ENCODE measurements around the gene CNOT1.
A peak's percentile ranks its signal among the peaks of the same experiment; 100 is the strongest.
"Not testable (repeated sequence)": the region's sequence is repeated elsewhere in the genome, so short reads cannot be mapped to it uniquely, and the experiment has no call there.

Gene CNOT1

DNA sequence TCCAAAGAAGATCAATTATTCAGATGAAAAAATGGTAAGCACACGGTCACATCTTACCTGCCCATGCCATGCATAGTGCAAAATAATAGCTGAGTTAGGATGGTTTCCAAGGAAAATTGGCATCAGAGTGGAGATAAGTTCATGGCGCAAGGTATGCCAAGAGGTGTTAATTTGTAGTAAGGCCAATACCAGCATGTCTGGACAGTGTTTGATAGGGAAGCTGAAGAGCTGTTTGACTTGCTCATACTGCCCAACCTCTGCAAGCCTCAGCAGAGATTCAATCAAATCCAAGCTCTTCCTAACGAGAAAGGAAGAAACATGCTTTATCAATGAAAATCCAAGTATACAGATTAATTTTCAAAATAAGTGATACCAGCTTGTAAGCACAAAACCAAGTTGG, 51.0 kb downstream of the CNOT1 start (continued):
- TF ChIP-seq, protein P1, sequence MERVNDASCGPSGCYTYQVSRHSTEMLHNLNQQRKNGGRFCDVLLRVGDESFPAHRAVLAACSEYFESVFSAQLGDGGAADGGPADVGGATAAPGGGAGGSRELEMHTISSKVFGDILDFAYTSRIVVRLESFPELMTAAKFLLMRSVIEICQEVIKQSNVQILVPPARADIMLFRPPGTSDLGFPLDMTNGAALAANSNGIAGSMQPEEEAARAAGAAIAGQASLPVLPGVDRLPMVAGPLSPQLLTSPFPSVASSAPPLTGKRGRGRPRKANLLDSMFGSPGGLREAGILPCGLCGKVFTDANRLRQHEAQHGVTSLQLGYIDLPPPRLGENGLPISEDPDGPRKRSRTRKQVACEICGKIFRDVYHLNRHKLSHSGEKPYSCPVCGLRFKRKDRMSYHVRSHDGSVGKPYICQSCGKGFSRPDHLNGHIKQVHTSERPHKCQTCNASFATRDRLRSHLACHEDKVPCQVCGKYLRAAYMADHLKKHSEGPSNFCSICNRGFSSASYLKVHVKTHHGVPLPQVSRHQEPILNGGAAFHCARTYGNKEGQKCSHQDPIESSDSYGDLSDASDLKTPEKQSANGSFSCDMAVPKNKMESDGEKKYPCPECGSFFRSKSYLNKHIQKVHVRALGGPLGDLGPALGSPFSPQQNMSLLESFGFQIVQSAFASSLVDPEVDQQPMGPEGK (CRISPR knock-in tag; IDR thresholded peaks at IDR 0.05; ENCODE audit: borderline replicate concordance): no peak
- TF ChIP-seq ISL1 (CRISPR knock-in tag; IDR thresholded peaks at IDR 0.05) (no peak), CSDC2 (CRISPR knock-in tag; IDR thresholded peaks at IDR 0.05) (no peak), SNAI2 (CRISPR knock-in tag; IDR thresholded peaks at IDR 0.05) (no peak), RARB (CRISPR knock-in tag; IDR thresholded peaks at IDR 0.05) (no peak)
- TF ChIP-seq, protein P2, sequence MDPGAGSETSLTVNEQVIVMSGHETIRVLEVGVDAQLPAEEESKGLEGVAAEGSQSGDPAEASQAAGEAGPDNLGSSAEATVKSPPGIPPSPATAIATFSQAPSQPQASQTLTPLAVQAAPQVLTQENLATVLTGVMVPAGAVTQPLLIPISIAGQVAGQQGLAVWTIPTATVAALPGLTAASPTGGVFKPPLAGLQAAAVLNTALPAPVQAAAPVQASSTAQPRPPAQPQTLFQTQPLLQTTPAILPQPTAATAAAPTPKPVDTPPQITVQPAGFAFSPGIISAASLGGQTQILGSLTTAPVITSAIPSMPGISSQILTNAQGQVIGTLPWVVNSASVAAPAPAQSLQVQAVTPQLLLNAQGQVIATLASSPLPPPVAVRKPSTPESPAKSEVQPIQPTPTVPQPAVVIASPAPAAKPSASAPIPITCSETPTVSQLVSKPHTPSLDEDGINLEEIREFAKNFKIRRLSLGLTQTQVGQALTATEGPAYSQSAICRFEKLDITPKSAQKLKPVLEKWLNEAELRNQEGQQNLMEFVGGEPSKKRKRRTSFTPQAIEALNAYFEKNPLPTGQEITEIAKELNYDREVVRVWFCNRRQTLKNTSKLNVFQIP (CRISPR knock-in tag; IDR thresholded peaks at IDR 0.05; ENCODE audit: borderline replicate concordance, low read depth): no peak

DNA sequence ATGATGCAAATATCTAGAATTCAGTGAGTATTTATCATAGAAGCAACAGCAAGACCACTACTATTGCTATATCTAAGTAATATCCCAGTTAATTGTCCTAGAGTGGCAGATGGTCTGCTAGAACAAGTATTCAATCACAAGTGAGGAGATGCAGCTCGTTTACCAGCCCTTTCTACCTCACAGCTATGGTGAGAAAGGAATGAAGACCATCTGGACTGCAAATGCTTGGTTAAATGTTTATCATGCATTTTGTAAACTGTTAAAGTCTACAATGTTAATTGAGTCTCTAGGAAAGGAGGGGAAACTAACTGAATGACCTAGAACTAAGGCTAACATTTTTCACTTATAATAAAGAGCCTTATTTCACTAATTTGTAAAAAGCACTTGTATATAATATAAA, 52.5 kb downstream of the CNOT1 start:
- TF ChIP-seq ZC3H10 (CRISPR knock-in tag; IDR thresholded peaks at IDR 0.05) (no peak), RARB (CRISPR knock-in tag; IDR thresholded peaks at IDR 0.05) (no peak), ZNF565 (CRISPR knock-in tag; conservative IDR thresholded peaks at IDR 0.05; ENCODE audit: low read depth) (no peak), TCF4 (CRISPR knock-in tag; IDR thresholded peaks at IDR 0.05; ENCODE audit: borderline replicate concordance) (no peak), ZFP30 (CRISPR knock-in tag; IDR thresholded peaks at IDR 0.05) (no peak), GLIS3 (CRISPR knock-in tag; IDR thresholded peaks at IDR 0.05) (no peak), CSDC2 (CRISPR knock-in tag; IDR thresholded peaks at IDR 0.05) (no peak), ZNF8 (CRISPR knock-in tag; IDR thresholded peaks at IDR 0.05) (no peak), BACH2 (CRISPR knock-in tag; IDR thresholded peaks at IDR 0.05; ENCODE audit: borderline replicate concordance) (no peak), ESRRG (CRISPR knock-in tag; IDR thresholded peaks at IDR 0.05) (no peak), TOX (CRISPR knock-in tag; IDR thresholded peaks at IDR 0.05; ENCODE audit: borderline replicate concordance) (no peak), ZNF70 (CRISPR knock-in tag; IDR thresholded peaks at IDR 0.05) (no peak), ZFP3 (CRISPR knock-in tag; IDR thresholded peaks at IDR 0.05) (no peak)
- TF ChIP-seq, protein P3, sequence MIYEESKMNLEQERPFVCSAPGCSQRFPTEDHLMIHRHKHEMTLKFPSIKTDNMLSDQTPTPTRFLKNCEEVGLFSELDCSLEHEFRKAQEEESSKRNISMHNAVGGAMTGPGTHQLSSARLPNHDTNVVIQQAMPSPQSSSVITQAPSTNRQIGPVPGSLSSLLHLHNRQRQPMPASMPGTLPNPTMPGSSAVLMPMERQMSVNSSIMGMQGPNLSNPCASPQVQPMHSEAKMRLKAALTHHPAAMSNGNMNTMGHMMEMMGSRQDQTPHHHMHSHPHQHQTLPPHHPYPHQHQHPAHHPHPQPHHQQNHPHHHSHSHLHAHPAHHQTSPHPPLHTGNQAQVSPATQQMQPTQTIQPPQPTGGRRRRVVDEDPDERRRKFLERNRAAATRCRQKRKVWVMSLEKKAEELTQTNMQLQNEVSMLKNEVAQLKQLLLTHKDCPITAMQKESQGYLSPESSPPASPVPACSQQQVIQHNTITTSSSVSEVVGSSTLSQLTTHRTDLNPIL (CRISPR knock-in tag; IDR thresholded peaks at IDR 0.05; ENCODE audit: low read depth): no peak
- TF ChIP-seq, protein P4, sequence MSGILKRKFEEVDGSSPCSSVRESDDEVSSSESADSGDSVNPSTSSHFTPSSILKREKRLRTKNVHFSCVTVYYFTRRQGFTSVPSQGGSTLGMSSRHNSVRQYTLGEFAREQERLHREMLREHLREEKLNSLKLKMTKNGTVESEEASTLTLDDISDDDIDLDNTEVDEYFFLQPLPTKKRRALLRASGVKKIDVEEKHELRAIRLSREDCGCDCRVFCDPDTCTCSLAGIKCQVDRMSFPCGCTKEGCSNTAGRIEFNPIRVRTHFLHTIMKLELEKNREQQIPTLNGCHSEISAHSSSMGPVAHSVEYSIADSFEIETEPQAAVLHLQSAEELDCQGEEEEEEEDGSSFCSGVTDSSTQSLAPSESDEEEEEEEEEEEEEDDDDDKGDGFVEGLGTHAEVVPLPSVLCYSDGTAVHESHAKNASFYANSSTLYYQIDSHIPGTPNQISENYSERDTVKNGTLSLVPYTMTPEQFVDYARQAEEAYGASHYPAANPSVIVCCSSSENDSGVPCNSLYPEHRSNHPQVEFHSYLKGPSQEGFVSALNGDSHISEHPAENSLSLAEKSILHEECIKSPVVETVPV (CRISPR knock-in tag; IDR thresholded peaks at IDR 0.05): no peak
- TF ChIP-seq, protein P1 (CRISPR knock-in tag; IDR thresholded peaks at IDR 0.05; ENCODE audit: borderline replicate concordance): no peak
- ATAC-seq: no peak

DNA sequence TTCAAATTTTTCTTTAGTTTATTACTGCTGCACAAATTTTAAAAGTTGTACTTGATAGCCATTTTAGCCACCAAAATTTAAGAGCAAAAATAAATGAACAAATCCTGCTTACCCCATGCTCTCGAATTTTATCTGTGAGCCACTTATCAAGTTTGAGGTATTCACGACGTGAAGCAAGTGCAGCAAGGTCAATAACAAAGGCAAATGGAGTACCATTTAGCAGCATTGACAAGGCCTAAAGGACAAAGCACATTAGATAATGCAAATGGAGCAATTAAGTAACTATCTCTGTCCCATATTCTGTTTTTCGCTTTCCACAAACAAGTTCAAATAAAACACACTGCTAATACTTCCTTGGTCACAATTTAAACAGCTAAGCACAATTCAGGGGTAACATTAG, 54.7 kb downstream of the CNOT1 start:
- ATAC-seq: no peak
- TF ChIP-seq ZFP30 (CRISPR knock-in tag; IDR thresholded peaks at IDR 0.05): no peak

DNA sequence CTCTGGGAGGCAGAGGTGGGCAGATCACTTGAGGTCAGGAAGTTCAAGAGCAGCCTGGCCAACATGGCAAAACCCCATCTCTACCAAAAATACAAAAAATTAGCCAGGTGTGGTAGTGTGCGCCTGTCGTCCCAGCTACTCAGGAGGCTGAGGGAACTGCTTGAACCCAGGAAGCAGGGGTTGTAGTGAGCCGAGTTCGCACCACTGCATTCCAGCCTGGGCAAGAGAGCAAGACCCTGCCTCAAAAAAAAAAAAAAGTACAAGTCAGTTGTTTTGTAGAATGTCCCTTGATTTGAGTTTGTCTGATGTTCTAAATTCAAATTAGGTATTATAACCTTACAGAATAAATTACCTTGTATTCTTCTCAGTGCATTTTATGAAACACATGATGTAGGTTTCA, 63.9 kb downstream of the CNOT1 start:
- not testable (repeated sequence) for ATAC-seq

DNA sequence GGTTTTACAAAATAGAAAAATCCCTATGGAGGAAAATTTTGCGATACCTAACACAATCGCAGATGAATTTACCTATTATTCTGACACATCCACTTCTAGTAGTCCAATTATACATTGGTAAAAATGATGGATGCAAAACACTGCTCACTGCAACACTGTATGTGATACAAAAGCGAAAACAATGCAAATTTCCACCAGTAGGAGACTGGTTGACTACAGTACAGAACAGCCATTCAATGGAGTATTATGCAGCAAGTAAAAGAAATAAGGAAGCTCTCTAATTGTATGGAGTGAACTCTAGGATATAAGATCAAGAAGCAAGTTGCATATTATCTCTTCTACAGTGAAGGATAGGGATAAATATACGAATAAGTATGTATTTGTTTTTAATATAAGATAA, 65.9 kb downstream of the CNOT1 start:
- TF ChIP-seq ZFP30 (CRISPR knock-in tag; IDR thresholded peaks at IDR 0.05) (0 out of 2 replicates have a peak, but pooled peaks have one; percentile 6), ESRRG (CRISPR knock-in tag; IDR thresholded peaks at IDR 0.05) (no peak), CSDC2 (CRISPR knock-in tag; IDR thresholded peaks at IDR 0.05) (no peak), RARB (CRISPR knock-in tag; IDR thresholded peaks at IDR 0.05) (no peak)
- TF ChIP-seq, protein P1 (CRISPR knock-in tag; IDR thresholded peaks at IDR 0.05; ENCODE audit: borderline replicate concordance): no peak

More for the DNA sequence above, 65.9 kb downstream of the CNOT1 start:
- ATAC-seq: no peak; the same call in 2 of the 3 replicates
